ENCODE results near the gene FOXP1.

Gene FOXP1

GRCh38 chr3:71003511-71003910 lies 580.0 kb downstream of the FOXP1 start:
- no peaks in the 10 kb centered on the region for H4K20me1 ChIP-seq (ENCODE audit: control insufficient read depth, insufficient read depth, low read depth, low read length)
- H3K4me3 ChIP-seq (ENCODE audit: low read length) = no peak overlapping the region
- H3K4me1 ChIP-seq (ENCODE audit: control insufficient read depth, low read length) = no peaks in the 10 kb centered on the region
- no peak overlapping the region for H3K4me2 ChIP-seq (ENCODE audit: low read length)
- H3K9me3 ChIP-seq (ENCODE audit: control insufficient read depth, insufficient read depth, low read length) = no peaks in the 10 kb centered on the region
- H3K27me3 ChIP-seq (ENCODE audit: control insufficient read depth, low read length) = no peaks in the 10 kb centered on the region
- H3K36me3 ChIP-seq (ENCODE audit: control insufficient read depth, low read length) = no peaks in the 10 kb centered on the region
- H3K9me2 ChIP-seq (replicated peaks; ENCODE audit: control insufficient read depth, low read length) = no peaks in the 10 kb centered on the region
- no peak for TF ChIP-seq EZH2phosphoT487 (IDR thresholded peaks at IDR 0.05; ENCODE audit: borderline replicate concordance, low read length)
- no peak for TF ChIP-seq CTCF (IDR thresholded peaks at IDR 0.05; ENCODE audit: low read depth, low read length, poor library complexity, severe bottlenecking)
- H3K79me2 ChIP-seq (ENCODE audit: control insufficient read depth, low read length) = peaks cover 2% of the 10 kb centered on the region; the same call in 1 of the 2 replicates
- 0 out of 2 replicates have a peak, but pooled peaks cover 6% of the 10 kb centered on the region for H3F3A ChIP-seq (ENCODE audit: control insufficient read depth, insufficient read depth)
- H3K27ac ChIP-seq (ENCODE audit: low read depth, low read length) = no peak overlapping the region

GRCh38 chr3:71002298-71002697 lies 581.2 kb downstream of the FOXP1 start:
- Histone ChIP-seq H3K36me3 (ENCODE audit: control insufficient read depth, low read length) (peaks cover 3% of the 10 kb centered on the region; the same call in 1 of the 2 replicates), H3K4me2 (ENCODE audit: low read length) (no peak overlapping the region), H3K9me2 (replicated peaks; ENCODE audit: control insufficient read depth, low read length) (no peaks in the 10 kb centered on the region), H3K4me1 (ENCODE audit: control insufficient read depth, low read length) (no peaks in the 10 kb centered on the region), H3K4me3 (ENCODE audit: low read length) (no peak overlapping the region), H3K79me2 (ENCODE audit: control insufficient read depth, low read length) (peaks cover 2% of the 10 kb centered on the region; the same call in 1 of the 2 replicates), H3F3A (ENCODE audit: control insufficient read depth, insufficient read depth) (0 out of 2 replicates have a peak, but pooled peaks cover under 1% of the 10 kb centered on the region), H4K20me1 (ENCODE audit: control insufficient read depth, insufficient read depth, low read depth, low read length) (no peaks in the 10 kb centered on the region), H3K27me3 (ENCODE audit: control insufficient read depth, low read length) (no peaks in the 10 kb centered on the region), H3K9me3 (ENCODE audit: control insufficient read depth, insufficient read depth, low read length) (no peaks in the 10 kb centered on the region), H3K27ac (ENCODE audit: low read depth, low read length) (no peak overlapping the region)
- no peak for TF ChIP-seq CTCF (IDR thresholded peaks at IDR 0.05; ENCODE audit: low read depth, low read length, poor library complexity, severe bottlenecking)

GRCh38 chr3:71001303-71001830 lies 582.2 kb downstream of the FOXP1 start:
- no peak overlapping the region for H3K4me3 ChIP-seq (ENCODE audit: low read length)
- H3K79me2 ChIP-seq (ENCODE audit: control insufficient read depth, low read length) = peaks cover 2% of the 10 kb centered on the region; the same call in 1 of the 2 replicates
- no peaks in the 10 kb centered on the region for H3K4me1 ChIP-seq (ENCODE audit: control insufficient read depth, low read length)
- no peaks in the 10 kb centered on the region for H3K27me3 ChIP-seq (ENCODE audit: control insufficient read depth, low read length)
- no peaks in the 10 kb centered on the region for H3K9me2 ChIP-seq (replicated peaks; ENCODE audit: control insufficient read depth, low read length)
- no peaks in the 10 kb centered on the region for H3F3A ChIP-seq (ENCODE audit: control insufficient read depth, insufficient read depth)
- no peak overlapping the region for H3K4me2 ChIP-seq (ENCODE audit: low read length)
- peaks cover 10% of the 10 kb centered on the region for H3K36me3 ChIP-seq (ENCODE audit: control insufficient read depth, low read length)
- TF ChIP-seq CTCF (IDR thresholded peaks at IDR 0.05; ENCODE audit: low read depth, low read length, poor library complexity, severe bottlenecking) = no peak
- TF ChIP-seq EZH2phosphoT487 (IDR thresholded peaks at IDR 0.05; ENCODE audit: borderline replicate concordance, low read length) = no peak
- H4K20me1 ChIP-seq (ENCODE audit: control insufficient read depth, insufficient read depth, low read depth, low read length) = no peaks in the 10 kb centered on the region
- no peaks in the 10 kb centered on the region for H3K9me3 ChIP-seq (ENCODE audit: control insufficient read depth, insufficient read depth, low read length)
- H3K27ac ChIP-seq (ENCODE audit: low read depth, low read length) = no peak overlapping the region
